HCT116 (cell line): ENCODE results near the gene ADARB1. TPM values are rescaled to one million over a fixed set of nuclear protein-coding genes. Genes with fewer than 3 reads are reported as not detected.
"Not testable (repeated sequence)": the region's sequence is repeated elsewhere in the genome, so short reads cannot be mapped to it uniquely, and the experiment has no call there.

Experiments used
- ATAC-seq: fragments of 200-7000 bp; cut with Tn5 transposase; 2 replicates; pipeline ENCODE4 v1.9.1; 2020; ENCODE audit warnings: mild to moderate bottlenecking, moderate library complexity
- BruUV-seq: library from RNA; stranded (reverse); fragments of 400-500 nt; replicated peaks from 2 replicates; lab custom pipeline; 2021; lab: Mats Ljungman, UMichigan
- CTCF ChIA-PET: fragments of 300-600 bp; sonication (Branson Sonifier 250); formaldehyde crosslinking; loops from one replicate; lab custom pipeline; 2021; ENCODE audit warnings: antibody characterized with exemption; lab: Charles Lee
- POLR2A ChIA-PET: fragments of 300-600, 350-600 bp; sonication (Branson Sonifier 250); formaldehyde crosslinking; loops from one replicate; lab custom pipeline; 2021; ENCODE audit warnings: antibody characterized with exemption; lab: Charles Lee
- RAD21 ChIA-PET, 2 experiments: fragments of 300-600 bp; sonication (Branson Sonifier 250); formaldehyde crosslinking; loops; one replicate each; lab custom pipeline; 2023; ENCODE audit warnings: low total read pairs in 2 of 2; ENCODE audit not compliant: uncharacterized antibody in 2 of 2, unreplicated experiment in 2 of 2, low non-redundant PET in 1 of 2; lab: Charles Lee
- DNase-seq: peaks from one replicate; pipeline ENCODE4 v3.0.0-alpha.2; 2010; ENCODE audit warnings: low read depth, low spot score
- H2AFZ ChIP-seq: fragments of 200-600 bp; shearing (Covaris generic), sonication (generic); 2 replicates; pipeline ENCODE4 v1.6.1; 2017; ENCODE audit warnings: low read depth, mixed run types, mixed read lengths, antibody characterized with exemption, low read length; ENCODE audit not compliant: poor library complexity, severe bottlenecking
- H3K27ac ChIP-seq: 2 replicates; pipeline ENCODE4 v1.5.1; 2012; ENCODE audit warnings: low read depth, low read length
- H3K27me3 ChIP-seq: fragments of 200-600 bp; sonication (generic); 2 replicates; pipeline ENCODE4 v1.6.1; 2016; ENCODE audit warnings: mixed run types, low read length, mixed read lengths; ENCODE audit not compliant: insufficient read depth
- H3K36me3 ChIP-seq, 2 experiments: fragments of 200-500 bp in 1 of 2; fragments of 200-600 bp in 1 of 2; sonication (Bioruptor generic) in 1 of 2; sonication (generic) in 1 of 2; 2 replicates each; pipeline versions ENCODE4 v1.5.1 to v1.6.1; 2014 to 2016; ENCODE audit warnings: low read length in 2 of 2, inconsistent platforms in 1 of 2, mixed read lengths in 1 of 2, mixed run types in 1 of 2; ENCODE audit not compliant: insufficient read depth in 2 of 2, control insufficient read depth in 1 of 2
- H3K4me1 ChIP-seq, 2 experiments: fragments of 200-600 bp in 1 of 2; sonication (generic) in 1 of 2; 2 replicates each; pipeline versions ENCODE4 v1.5.1 to v1.6.1; 2012 to 2017; ENCODE audit warnings: low read length in 2 of 2, inconsistent platforms in 1 of 2, mild to moderate bottlenecking in 1 of 2, mixed read lengths in 1 of 2, mixed run types in 1 of 2, moderate library complexity in 1 of 2; ENCODE audit not compliant: insufficient read depth in 2 of 2, control insufficient read depth in 1 of 2
- H3K4me2 ChIP-seq: fragments of 200-600 bp; sonication (generic); 2 replicates; pipeline ENCODE4 v1.6.1; 2017; ENCODE audit warnings: mixed run types, low read length, mixed read lengths
- H3K4me3 ChIP-seq, 2 experiments: fragments of 200-600 bp in 1 of 2; sonication (generic) in 1 of 2; replicated peaks in 1 of 2; 2 replicates each; pipeline ENCODE4 v1.5.1; 2011 to 2016; ENCODE audit warnings: low read length in 2 of 2, control low read depth in 1 of 2, low read depth in 1 of 2, mild to moderate bottlenecking in 1 of 2, mixed read lengths in 1 of 2, mixed run types in 1 of 2
- H3K79me2 ChIP-seq: fragments of 200-600 bp; sonication (generic); 2 replicates; pipeline ENCODE4 v1.6.1; 2017; ENCODE audit warnings: mild to moderate bottlenecking, mixed run types, low read length, moderate library complexity, mixed read lengths; ENCODE audit not compliant: insufficient read depth
- H3K9ac ChIP-seq: fragments of 200-600 bp; sonication (generic); 2 replicates; pipeline ENCODE4 v1.6.1; 2016; ENCODE audit warnings: low read length, mixed read lengths
- H3K9me2 ChIP-seq: fragments of 200-600 bp; sonication (generic), shearing (Covaris generic); 2 replicates; pipeline ENCODE4 v1.6.1; 2017; ENCODE audit warnings: mixed run types, mild to moderate bottlenecking, moderate library complexity; ENCODE audit not compliant: insufficient read depth
- H3K9me3 ChIP-seq, 2 experiments: fragments of 200-500 bp in 1 of 2; fragments of 200-600 bp in 1 of 2; sonication (Bioruptor generic) in 1 of 2; sonication (generic) in 1 of 2; 2 replicates each; pipeline ENCODE4 v1.6.1; 2014 to 2017; ENCODE audit warnings: low read length in 2 of 2, mixed read lengths in 2 of 2, inconsistent platforms in 1 of 2, low read depth in 1 of 2, mild to moderate bottlenecking in 1 of 2, mixed run types in 1 of 2, moderate library complexity in 1 of 2; ENCODE audit not compliant: control insufficient read depth in 1 of 2, insufficient read depth in 1 of 2
- H4K20me1 ChIP-seq: fragments of 200-600 bp; sonication (generic), shearing (Covaris generic); 2 replicates; pipeline ENCODE4 v1.6.1; 2017; ENCODE audit warnings: mixed run types, mild to moderate bottlenecking, moderate library complexity; ENCODE audit not compliant: insufficient read depth
- CBX3 ChIP-seq: IDR thresholded peaks from 2 replicates; pipeline ENCODE4 v1.6.1; 2012; ENCODE audit warnings: low read depth
- CTCF ChIP-seq, 3 experiments: fragments of 200-600 bp in 1 of 3; sonication (generic) in 1 of 3; IDR thresholded peaks in 2 of 3; conservative IDR thresholded peaks in 1 of 3; 2 replicates each; pipeline ENCODE4 v1.5.1; 2012 to 2017; ENCODE audit warnings: low read depth in 2 of 3, low read length in 2 of 3, antibody characterized with exemption in 1 of 3, borderline replicate concordance in 1 of 3, control low read depth in 1 of 3, mild to moderate bottlenecking in 1 of 3, mixed read lengths in 1 of 3, mixed run types in 1 of 3, moderate library complexity in 1 of 3; ENCODE audit not compliant: insufficient read depth in 1 of 3
- SRF ChIP-seq: IDR thresholded peaks from 2 replicates; pipeline ENCODE4 v1.6.1; 2012; ENCODE audit warnings: low read depth
- intact Hi-C: fragments of 100-400 bp; cut with micrococcal nuclease; formaldehyde crosslinking; loops from 2 replicates; pipeline ENCODE4 v1.10.0; 2022
- total RNA-seq: library from RNA; stranded (reverse); gene quantifications from one replicate; pipeline ENCODE4 v1.2.1, GENCODE V29; 2021; ENCODE audit not compliant: unreplicated experiment

ADARB1 gene
- total RNA-seq, 1 experiment from 2014 or later = 13.5 TPM

GRCh38 chr21:45137612-45137937 lies 63.2 kb downstream of the ADARB1 start:
- H3K36me3 ChIP-seq = no peaks in the 10 kb centered on the region
- BruUV-seq = no TSS peak
- no peaks in the 10 kb centered on the region for H4K20me1 ChIP-seq
- no peak overlapping the region for H3K4me2 ChIP-seq
- H3K9me3 ChIP-seq = no peaks in the 10 kb centered on the region
- no peak overlapping the region for H3K4me3 ChIP-seq
- H3K4me1 ChIP-seq = peaks cover 10 to 23% of the 10 kb centered on the region in 2 experiments; a peak in 3 of 4 replicates
- no peak for TF ChIP-seq SRF
- ChIA-PET CTCF (interaction anchor here (0.9 to 5.7 kb wide), 22 partner anchors 10 to 679 kb away, joined by 3 to 120 read pairs (median 6); partner anchors contain the start of genes POFUT2 and UBE2G2), POLR2A (interaction anchor here (1.0 kb wide), 1 partner anchor 153 kb away, joined by 5 read pairs; no protein-coding TSS in a partner anchor), RAD21 (interaction anchor here in 1 of 2 experiments (0.7 to 1.5 kb wide), 4 partner anchors 13 to 152 kb away, joined by 3 to 5 read pairs (median 4); partner anchors contain the start of gene POFUT2)
- DNase-seq (no peak), ATAC-seq (no peak)
- H3K27me3 ChIP-seq = no peaks in the 10 kb centered on the region
- H3K9ac ChIP-seq = no peak overlapping the region
- H3K27ac ChIP-seq = no peak overlapping the region
- intact Hi-C loops = loop anchor here (1.0 to 10.0 kb wide), 2 partner anchors 337 to 623 kb away; no protein-coding TSS in a partner anchor
- H2AFZ ChIP-seq = no peak overlapping the region
- no peaks in the 10 kb centered on the region for H3K9me2 ChIP-seq
- H3K79me2 ChIP-seq = no peaks in the 10 kb centered on the region

DNA sequence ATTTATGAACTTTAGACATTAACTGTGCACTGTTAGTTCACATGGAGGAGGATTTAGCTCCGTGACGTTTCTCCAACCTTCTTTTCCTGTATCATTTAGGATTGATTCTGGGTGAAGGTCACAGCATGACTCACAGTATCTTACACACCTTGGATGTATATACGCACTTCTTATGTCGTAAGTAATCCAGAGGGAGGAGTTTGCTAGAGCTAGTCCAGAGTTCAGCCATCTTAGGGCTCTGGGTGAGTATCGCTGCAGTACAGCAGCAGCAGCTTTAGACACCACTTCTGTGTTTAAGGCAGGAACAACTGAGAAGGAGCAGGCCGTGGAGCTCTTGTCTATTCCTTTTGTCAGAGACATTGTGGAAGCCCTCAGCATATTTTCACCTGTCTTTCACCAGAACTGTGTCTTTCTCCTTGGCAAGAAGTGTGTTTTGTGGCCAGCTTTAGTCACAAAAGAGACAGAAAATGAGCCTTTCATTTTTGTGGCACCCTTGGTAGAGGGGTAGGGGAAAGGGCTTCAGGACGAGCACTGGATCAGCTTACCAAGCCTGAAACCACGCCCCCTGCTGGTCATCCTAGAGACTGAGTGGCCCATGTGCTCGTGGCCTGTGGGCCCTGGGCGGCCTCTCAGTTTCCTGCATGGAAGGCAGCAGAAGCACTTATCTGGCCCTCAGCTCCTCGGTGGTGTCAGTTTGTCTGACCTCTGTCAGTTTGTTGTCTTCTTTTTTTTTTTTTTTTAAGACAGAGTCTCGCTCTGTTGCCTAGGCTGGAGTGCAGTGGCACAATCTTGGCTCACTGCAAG lies 64.0 kb downstream of the ADARB1 start:
- Histone ChIP-seq H4K20me1 (no peaks in the 10 kb centered on the region), H3K4me3 (no peak overlapping the region), H3K79me2 (no peaks in the 10 kb centered on the region), H3K27ac (no peak overlapping the region), H3K9ac (no peak overlapping the region), H3K27me3 (no peaks in the 10 kb centered on the region), H3K9me2 (no peaks in the 10 kb centered on the region), H3K36me3 (no peaks in the 10 kb centered on the region), H3K4me1 (peaks cover 10 to 24% of the 10 kb centered on the region in 2 experiments; a peak in 3 of 4 replicates), H3K9me3 (no peaks in the 10 kb centered on the region), H2AFZ (no peak overlapping the region), H3K4me2 (peak overlapping the region; percentile 33)
- intact Hi-C loops = loop anchor here (10.0 kb wide), 1 partner anchor 624 kb away; no protein-coding TSS in a partner anchor
- ATAC-seq (peak; percentile 52), DNase-seq (peak; percentile 52)
- RAD21 ChIA-PET = interaction anchor here in 1 of 2 experiments (0.7 to 1.5 kb wide), 4 partner anchors 13 to 151 kb away, joined by 3 to 5 read pairs (median 4); partner anchors contain the start of gene POFUT2
- BruUV-seq = no TSS peak
- POLR2A ChIA-PET = interaction anchor here (1.0 kb wide), 1 partner anchor 10 kb away, joined by 3 read pairs; no protein-coding TSS in a partner anchor
- TF ChIP-seq CBX3 = no peak
- peak; percentile 24 to 80 (median 79); a peak in 4 of 6 replicates for TF ChIP-seq CTCF (IDR thresholded peaks at IDR 0.05 in 2 of 3, conservative IDR thresholded peaks at IDR 0.05 in 1 of 3; ENCODE audit: borderline replicate concordance in 1 of 3, insufficient read depth in 1 of 3, low read depth in 2 of 3, low read length in 2 of 3)
- CTCF ChIA-PET = interaction anchor here (0.6 to 5.7 kb wide), 32 partner anchors 10 to 681 kb away, joined by 3 to 120 read pairs (median 4); partner anchors contain the start of genes POFUT2 and UBE2G2

DNA sequence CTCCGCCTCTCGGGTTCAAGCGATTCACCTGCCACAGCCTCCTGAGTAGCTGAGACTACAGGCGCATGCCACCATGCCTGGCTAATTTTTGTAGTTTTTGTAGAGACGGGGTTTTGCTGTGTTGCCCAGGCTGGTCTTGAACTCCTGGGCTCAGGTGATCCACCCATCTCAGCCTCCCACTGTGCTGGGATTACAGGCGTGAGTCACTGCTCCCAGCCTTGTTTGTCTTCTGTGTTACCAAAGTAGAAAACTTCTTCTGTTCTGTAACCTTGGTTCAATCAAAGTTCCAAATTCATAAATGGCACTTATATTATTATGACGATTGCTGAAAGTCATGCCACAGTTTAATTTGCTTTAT lies 64.6 kb downstream of the ADARB1 start:
- not testable (repeated sequence) for H3K4me3 ChIP-seq, H4K20me1 ChIP-seq, H3K27ac ChIP-seq, H3K36me3 ChIP-seq, H3K9me2 ChIP-seq, ATAC-seq, H3K9ac ChIP-seq, H3K79me2 ChIP-seq, H3K9me3 ChIP-seq, BruUV-seq, H2AFZ ChIP-seq, H3K27me3 ChIP-seq
- H3K4me1 ChIP-seq = peaks cover 10 to 24% of the 10 kb centered on the region in 2 experiments; a peak in 3 of 4 replicates
- CTCF ChIA-PET = interaction anchor here (0.7 to 5.7 kb wide), 26 partner anchors 9 to 678 kb away, joined by 3 to 120 read pairs (median 4); partner anchors contain the start of gene POFUT2
- H3K4me2 ChIP-seq = peak overlapping the region; percentile 33
- DNase-seq = peak; percentile 13
- RAD21 ChIA-PET = interaction anchor here in 1 of 2 experiments (1.3 kb wide), 1 partner anchor 149 kb away, joined by 5 read pairs; the partner anchor contains the start of gene POFUT2
- POLR2A ChIA-PET = interaction anchor here (1.0 kb wide), 1 partner anchor 11 kb away, joined by 3 read pairs; no protein-coding TSS in a partner anchor
- intact Hi-C loops = loop anchor here (10.0 kb wide), 1 partner anchor 624 kb away; no protein-coding TSS in a partner anchor
